CD4-positive, alpha-beta T cell treated with Interleukin-12 subunit alpha and Interleukin-12 subunit beta, for 1 hour (primary cell): Measurements from ENCODE around the gene ABCF2.

ENCODE experiments used
- DNase-seq: peaks from one replicate; pipeline ENCODE4 v3.0.0-alpha.2; 2020

The ABCF2 gene

GRCh38 chr7:151191544-151191943 is 35.5 kb downstream of the ABCF2 start:
- no peak for DNase-seq

- no peak for DNase-seq
Observed at GRCh38 chr7:151189038-151189437, 38.0 kb downstream of the ABCF2 start.

- DNase-seq, result no peak
Observed at GRCh38 chr7:151188252-151188542, 38.8 kb downstream of the ABCF2 start.

GRCh38 chr7:151187409-151188251 is 39.4 kb downstream of the ABCF2 start:
- DNase-seq, result no peak

- no peak for DNase-seq
Observed at GRCh38 chr7:151186640-151187408, 40.2 kb downstream of the ABCF2 start, which contains the start of gene ASB10. Gene ASB10, minus strand, starts transcription at chr7:151187250. Its CDS starts 120 bp downstream, at chr7:151187130.

GRCh38 chr7:151185762-151186639 is 41.0 kb downstream of the ABCF2 start:
- DNase-seq, result no peak

GRCh38 chr7:151181011-151181431 is 46.0 kb downstream of the ABCF2 start:
- DNase-seq, result no peak

GRCh38 chr7:151179946-151180345 is 47.1 kb downstream of the ABCF2 start:
- DNase-seq, result no peak

GRCh38 chr7:151179287-151179860 is 47.6 kb downstream of the ABCF2 start:
- no peak for DNase-seq

- DNase-seq, result no peak
Observed at GRCh38 chr7:151178831-151179230, 48.2 kb downstream of the ABCF2 start.

- DNase-seq, result no peak
Observed at GRCh38 chr7:151178236-151178635, 48.8 kb downstream of the ABCF2 start.

- no peak for DNase-seq
Observed at GRCh38 chr7:151177310-151177709, 49.7 kb downstream of the ABCF2 start.

- no peak for DNase-seq
Observed at GRCh38 chr7:151176401-151176800, 50.6 kb downstream of the ABCF2 start.

- DNase-seq, result no peak
Observed at GRCh38 chr7:151175793-151176311, 51.2 kb downstream of the ABCF2 start.

GRCh38 chr7:151175047-151175792 is 51.8 kb downstream of the ABCF2 start:
- DNase-seq, result no peak

- peak; percentile 31 for DNase-seq
Observed at GRCh38 chr7:151174246-151175046, 52.6 kb downstream of the ABCF2 start.

- DNase-seq, result no peak
Observed at GRCh38 chr7:151173386-151174245, 53.4 kb downstream of the ABCF2 start.

GRCh38 chr7:151172273-151173141 is 54.5 kb downstream of the ABCF2 start:
- peak; percentile 85 for DNase-seq

GRCh38 chr7:151168787-151169162 is 58.2 kb downstream of the ABCF2 start:
- DNase-seq, result no peak
